ENCODE data around the gene GATAD1.
"Not testable (repeated sequence)": the region's sequence is repeated elsewhere in the genome, so short reads cannot be mapped to it uniquely, and the experiment has no call there.

The GATAD1 gene

DNA sequence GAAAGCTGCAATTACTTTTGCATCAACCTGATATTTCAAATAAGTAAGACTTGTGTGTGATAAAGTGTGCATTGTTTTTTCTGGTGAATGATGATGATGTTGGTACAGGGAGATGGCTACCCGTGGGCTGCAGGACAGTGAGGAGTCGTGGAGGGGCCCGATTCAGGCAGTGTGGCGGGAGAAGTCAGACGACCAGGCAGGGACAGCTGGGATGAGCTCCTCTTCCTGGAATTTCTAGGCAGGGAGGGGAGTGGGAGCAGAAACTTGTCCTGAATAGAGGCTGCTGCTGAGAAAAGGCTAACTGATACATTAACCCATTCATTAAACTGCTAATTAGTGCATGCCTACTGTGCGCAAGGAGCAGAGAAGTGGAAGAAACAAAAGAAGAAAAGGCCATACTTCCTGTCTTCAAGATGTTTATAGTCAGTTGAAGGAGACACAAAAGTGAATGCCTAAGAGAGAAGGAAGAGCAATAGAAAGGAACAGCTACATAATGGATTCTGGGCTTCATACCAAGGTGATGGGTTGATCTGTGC is 9.3 kb upstream of the GATAD1 start:
- no peak for DNase-seq

DNA sequence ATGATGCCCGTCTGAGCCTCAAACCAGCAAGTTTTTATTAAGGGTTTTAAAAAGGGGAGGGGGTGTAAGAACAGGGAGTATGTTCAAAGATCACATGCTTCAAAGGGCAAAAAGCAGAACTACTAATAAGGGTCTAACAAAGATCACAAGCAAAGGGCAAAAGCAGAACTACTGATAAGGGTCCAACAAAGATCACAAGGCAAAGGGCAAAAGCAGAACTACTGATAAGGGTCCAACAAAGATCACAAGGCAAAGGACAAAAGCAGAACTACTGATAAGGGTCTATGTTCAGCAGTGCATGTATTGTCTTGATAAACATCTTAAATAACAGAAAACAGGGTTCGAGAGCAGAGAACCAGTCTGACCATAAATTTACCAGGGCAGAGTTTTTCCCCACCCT is 4.6 kb upstream of the GATAD1 start:
- DNase-seq = not testable (repeated sequence)

DNA sequence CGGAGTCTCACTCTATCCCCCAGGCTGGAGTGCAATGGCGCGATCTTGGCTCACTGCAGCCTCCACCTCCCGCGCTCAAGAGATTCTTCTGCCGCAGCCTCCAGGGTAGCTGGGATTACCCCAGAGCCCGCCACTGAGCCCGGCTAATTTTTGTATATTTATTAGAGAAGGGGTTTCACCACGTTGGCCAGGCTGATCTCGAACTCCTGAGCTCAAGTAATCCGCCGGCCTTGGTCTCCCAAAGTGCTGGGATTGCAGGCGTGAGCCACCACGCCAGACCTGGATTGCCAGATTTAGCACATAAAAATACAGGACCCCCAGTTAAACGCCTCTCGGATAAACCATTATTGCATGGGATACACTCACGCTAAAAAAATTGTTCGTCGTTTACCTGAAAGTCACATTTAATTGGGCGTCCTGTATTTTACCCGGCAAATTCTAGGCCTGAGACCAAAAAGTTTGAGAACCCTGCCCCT is 375 bp upstream of the GATAD1 start:
- no peak for DNase-seq

DNA sequence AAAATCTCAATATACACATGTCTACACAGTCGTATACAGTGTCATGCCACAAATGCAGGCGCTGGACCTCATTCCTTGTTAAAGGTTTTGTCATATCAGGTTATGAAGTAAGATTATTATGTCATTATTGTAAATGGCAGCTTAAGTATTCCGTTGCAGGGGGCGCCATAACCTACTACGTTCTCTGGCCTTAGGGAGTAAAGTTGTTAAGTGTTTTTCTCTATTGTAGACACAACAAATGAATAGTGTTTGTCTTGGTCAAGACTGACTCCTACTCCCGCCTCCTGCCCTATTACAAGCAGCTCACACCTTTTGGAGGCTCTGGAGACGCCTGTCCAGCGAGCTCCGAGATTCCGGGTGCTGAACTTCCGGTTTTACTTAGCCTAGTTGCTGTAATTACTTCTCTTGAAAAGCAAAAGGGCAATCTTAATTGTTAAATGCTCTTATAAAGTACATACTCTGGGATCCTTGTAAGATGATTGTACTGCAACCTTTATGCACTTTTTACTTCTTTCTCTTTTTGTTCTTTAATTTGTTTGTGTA is 994 bp downstream of the GATAD1 start:
- peak; percentile 55 for DNase-seq

DNA sequence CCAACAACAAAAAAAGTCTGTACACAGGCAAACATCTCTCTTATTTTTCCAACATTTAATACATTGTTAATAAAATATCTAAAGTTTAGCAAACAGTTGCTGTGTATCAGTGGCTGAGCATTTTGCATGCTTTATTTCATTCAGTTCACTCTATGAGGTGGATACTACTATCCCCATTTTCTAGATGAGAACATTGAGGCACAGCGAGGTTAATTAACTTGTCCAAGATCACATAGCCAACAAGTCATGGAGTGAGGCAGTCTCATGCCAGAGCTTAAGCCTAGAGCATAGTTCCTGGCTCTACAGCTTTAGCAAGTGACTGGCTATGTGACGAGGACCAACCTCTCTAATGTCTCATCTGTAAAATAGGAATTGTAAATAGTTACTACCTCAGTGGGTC is 4.4 kb downstream of the GATAD1 start:
- no peak for DNase-seq

DNA sequence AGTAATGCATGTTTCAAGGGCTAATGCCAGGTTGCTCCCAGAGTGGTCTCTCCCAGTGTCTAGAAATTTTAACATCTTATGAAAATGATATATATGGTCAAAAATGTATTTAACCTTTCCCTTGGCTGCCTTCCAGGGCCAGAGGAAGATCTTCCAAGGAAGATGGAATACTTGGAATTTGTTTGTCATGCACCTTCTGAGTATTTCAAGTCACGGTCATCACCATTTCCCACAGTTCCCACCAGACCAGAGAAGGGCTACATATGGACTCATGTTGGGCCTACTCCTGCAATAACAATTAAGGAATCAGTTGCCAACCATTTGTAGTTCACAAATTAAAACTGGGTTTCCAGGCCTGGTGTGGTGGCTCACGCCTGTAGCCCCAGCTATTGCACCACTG is 9.0 kb downstream of the GATAD1 start:
- peak; percentile 72 for DNase-seq

DNA sequence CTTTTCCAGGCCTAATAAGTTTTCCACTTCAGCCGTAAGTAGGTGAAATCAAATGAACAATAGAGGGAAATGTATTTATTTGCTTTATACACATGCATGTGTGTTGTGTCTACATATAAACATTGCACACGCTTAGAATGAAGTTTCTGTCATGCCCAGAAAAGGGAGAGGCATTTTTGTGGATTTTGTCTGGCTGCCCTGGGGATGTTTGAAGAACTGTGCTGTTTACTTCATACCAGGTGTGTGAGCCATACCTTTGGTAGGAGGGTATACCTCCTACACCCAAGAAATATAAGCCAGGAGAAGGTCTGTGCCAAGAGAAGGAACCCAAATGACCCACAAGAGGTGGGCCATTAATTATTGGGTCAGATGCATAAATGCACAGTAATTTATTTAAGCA is 12.8 kb downstream of the GATAD1 start:
- no peak for DNase-seq

DNA sequence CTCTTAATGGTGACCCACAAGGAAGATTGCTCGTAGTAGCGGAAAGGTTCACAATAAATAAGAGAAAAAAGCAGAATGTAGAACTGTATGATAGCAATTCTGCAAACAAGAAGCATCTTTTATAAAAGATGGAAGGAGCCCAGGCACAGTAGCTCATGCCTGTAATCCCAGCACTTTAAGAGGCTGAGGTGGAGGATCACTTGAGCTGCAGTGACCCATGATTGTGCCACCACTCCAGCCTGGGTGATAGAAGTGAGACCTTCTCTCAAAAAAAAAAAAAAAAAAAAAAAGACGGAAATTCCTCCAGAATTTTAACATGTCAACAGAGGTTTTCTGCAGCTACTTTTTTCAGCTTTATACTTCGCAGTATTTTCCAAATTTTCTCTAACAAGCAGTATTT is 13.2 kb downstream of the GATAD1 start:
- no peak for DNase-seq

DNA sequence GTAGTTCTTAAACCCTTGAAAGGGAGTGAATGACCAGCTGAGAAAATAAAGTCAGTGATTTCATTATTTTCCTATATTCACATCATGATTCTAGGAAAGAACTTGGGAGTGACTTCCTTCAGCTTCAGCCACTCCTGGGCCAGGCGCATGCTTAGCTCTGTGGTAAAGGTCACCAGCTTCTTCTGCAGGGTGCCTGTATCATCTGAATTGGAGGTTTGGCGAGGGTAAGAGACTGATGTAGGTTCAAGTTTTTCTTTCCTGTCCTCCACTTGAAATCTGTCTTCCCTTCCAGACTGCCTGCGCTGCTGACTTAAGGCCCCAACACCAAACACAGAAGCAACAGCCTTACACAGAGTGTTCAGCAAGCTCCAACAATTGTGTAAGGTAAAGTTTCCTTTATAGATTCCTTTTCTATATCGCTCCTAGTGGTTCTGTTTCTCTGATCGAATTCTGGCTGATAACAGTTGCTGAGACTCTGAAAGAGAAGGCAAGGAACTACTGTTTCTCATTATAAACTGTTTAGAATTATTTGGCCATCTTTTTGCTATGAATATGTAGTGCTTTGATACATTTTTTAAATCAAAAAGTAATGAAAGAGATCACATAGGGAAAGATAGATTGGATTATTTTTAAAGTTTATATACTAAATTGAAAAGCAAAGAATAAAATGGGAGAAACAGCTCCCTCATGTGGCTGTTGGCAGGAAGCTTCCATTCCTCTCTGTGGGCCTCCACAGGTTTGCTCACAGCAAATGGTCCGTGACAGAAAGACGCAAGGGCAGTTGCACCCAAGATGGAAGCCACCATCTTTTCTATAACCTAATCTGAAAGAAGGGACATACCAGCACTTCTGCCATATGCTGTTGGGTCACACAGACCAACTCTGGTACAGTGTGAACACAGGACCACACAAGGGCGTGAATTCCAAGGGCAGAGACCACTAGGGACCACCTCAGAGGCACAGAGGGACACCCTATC is 14.0 kb downstream of the GATAD1 start:
- peak; percentile 44 for DNase-seq

DNA sequence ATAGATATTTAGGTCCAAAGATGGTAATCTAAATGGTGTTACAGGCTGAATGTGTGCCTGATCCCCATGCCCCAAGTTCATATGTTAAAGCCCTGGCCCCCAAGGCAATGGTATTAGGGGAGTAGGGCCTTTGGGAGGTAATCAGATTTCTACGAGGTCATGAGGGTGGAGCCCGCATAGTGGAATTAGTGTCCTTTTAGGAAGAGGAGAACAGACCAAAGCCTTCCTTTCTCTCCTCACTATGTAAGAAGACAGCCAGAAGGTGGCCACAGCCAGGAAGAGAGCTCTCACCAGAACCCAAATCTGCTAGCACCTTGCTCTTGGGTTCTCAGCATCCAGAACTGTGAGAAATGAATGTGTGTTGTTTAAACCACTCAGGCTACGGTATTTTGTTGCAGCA is 15.3 kb downstream of the GATAD1 start:
- no peak for DNase-seq

DNA sequence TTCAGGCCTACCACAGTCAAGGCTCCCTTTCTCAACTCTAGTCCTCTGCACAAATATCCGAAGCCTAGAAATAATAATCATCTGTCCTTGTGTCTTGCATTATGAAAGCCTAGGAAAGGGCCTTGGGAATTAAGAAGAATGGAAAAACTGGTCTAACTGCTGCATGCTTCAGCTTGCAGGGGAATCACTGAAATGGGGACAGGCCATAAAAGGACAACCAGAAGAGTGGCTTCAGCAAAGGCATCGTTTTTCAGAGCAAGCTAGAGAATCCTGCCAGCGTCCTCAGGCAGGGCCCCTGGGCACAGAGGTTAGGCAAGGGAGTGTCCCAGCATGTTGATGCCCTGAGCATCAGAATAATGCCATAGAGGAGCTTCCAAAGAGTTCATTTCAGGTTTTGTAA is 17.2 kb downstream of the GATAD1 start:
- DNase-seq = no peak

DNA sequence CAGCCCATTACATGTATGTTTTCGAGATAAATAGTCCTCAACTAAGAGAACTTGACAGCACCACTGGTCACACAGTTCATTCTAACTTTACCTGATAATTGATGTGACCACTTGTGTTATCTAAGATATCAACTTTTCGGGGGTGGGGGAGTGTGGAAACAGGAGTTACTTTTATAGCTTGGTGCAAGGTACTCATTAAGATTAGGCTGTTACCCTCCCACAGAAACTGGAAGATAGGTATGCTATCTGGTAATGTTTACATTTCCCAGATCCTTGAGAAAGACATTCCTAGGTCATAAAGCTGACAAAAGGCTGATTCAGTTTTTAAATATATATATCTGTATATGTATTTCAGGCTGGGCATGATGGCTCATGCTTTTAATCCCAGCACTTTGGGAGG is 19.4 kb downstream of the GATAD1 start:
- DNase-seq = no peak

DNA sequence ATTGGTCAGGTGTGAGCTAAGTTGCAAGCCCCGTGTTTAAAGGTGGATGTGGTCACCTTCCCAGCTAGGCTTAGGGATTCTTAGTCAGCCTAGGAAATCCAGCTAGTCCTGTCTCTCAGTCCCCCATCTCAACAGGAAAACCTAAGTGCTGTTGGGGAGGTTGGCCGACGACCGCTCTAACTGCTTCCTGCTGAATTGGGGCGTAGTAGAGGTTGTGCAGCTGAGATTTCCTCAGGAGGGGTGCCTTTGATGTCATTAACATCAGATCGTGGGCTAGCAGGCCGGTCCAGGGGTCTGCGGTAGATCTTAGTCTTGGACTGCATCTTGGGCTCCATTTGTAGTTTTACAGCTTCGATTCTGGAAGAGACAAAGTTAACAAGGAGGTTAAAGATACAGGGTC is 21.3 kb downstream of the GATAD1 start:
- DNase-seq = not testable (repeated sequence)

DNA sequence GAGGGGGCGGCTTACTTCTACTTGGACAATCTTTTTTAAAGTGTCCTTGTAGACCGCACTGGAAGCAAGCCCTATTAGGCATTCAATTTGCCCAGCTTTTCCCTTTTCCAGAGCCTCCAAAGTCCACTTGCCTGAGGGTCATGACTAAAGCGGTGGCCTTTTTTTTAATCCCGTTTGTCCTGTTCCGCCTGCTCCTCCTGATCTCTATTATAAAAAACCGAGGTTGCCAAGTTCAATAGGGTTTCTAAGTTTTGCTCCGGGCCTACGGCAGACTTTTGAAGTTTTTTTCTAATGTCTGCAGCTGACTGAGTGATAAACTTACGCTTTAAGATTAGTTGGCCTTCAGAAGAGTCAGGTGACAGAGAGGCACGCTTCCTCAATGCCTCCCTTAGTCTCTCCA is 26.7 kb downstream of the GATAD1 start:
- not testable (repeated sequence) for DNase-seq

DNA sequence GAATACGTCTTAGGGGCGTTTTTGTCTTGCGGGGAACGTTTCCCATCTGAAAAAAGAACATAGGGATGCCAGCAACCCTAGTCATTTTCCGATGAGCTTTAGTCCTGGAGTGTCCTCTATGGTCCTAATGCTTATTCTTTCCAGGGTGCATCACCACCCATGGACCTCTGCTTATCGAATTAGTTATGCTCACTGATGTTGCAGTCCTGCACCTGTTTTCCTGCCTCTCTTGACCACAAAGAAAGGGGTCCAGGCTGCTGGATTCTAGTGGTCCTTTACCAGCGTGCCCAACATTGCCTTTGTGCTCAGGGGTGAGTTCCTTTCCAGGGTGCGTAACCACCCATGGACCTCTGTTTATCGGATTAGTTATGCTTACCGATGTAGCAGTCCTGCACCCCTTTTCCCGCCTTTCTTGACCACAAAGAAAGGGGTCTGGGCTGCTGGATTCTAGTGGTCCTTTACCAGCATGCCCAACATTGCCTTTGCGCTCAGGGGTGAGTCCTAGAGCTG is 28.0 kb downstream of the GATAD1 start:
- DNase-seq = not testable (repeated sequence)

DNA sequence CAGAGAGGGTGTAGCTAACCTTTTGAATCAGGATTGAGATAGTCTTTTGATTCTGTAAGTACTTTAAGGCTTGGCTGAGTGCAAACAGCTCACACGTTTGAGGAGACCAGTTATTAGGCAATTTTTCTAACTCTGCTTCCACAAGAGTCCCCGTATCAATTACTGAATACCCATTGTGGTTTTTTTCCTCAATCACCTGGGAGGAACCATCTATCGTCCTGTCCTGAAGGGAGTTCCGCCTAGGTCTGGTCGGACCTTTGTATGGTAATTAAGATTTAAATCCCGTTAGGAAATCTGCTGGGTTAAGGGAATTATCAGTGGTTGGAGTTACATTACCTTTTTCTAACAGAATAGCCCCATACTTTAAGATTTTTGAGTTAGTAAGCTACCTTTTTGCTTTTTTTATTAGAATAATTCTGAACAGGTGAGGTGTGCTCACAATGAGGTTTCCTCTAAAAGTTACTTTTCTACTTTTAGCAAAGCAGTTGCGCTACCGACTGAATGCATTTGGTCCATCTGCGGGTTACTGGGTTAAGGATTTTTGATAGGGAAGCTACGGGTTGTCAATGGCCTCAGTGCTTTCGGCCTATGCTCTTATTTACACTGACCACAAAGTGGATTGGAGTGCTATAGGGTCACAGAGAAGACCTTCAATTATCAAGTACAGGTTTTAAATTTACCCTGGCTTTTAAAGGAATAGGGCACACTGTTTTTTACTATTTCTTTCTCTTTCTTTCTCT is 28.7 kb downstream of the GATAD1 start:
- not testable (repeated sequence) for DNase-seq

DNA sequence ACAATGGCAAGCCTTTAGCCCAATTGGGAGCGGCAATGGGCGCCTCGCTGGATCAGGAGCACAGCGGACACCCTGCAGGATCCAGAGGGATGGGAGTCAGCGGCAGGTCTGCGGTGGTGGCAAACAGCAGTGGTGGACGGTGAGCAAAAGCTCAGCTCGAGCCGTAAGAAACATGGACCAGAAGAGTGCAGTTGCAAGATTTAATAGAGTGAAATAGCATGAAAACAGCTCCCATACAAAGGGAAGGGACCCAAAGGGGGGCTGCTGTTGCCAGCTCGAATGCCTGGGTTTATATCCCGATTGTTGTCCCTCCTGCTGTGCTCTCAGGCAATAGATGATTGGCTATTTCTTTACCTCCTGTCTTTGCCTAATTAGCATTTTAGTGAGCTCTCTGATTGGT is 30.4 kb downstream of the GATAD1 start, which contains the start of gene ERVW-1:
ERVW-1 (minus strand) TSS at position 266 of the 400 bp plus-strand sequence. CDS start 7,565 bp downstream, outside the sequence.
- not testable (repeated sequence) for DNase-seq

DNA sequence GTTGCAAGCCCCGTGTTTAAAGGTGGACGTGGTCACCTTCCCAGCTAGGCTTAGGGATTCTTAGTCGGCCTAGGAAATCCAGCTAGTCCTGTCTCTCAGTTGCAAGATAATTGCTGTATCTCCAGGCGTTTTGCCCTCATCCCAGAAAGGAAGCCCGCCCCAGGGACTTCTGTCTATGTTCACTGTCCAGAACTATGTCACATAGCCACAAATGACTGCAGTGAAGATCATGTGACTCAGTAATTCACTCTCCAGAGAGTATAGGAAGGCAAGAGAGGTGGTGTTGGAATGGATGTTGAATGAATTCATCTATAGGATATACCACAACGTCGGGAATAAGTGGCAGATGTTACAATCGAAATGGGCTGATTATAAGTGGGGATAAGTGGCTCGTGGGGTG is 30.8 kb downstream of the GATAD1 start:
- no peak for DNase-seq

DNA sequence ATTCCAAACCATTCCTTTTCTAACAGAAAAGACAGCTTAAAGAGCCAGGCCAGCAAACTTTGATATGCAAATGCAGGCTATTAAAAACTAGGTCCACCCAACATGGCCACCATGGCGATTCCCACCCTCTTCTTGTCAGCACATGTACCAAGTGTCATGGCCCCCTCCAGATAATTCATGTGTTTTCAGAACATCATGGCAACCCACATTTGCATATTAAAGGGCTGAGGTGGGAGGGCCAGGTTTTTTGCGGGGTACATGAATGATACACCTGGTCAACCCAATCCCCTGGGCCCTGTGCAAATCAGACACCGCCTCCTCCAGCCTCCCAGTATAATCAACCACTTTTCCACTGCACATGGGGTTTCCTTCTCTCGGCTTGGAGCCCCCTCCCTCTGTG is 31.4 kb downstream of the GATAD1 start:
- no peak for DNase-seq

DNA sequence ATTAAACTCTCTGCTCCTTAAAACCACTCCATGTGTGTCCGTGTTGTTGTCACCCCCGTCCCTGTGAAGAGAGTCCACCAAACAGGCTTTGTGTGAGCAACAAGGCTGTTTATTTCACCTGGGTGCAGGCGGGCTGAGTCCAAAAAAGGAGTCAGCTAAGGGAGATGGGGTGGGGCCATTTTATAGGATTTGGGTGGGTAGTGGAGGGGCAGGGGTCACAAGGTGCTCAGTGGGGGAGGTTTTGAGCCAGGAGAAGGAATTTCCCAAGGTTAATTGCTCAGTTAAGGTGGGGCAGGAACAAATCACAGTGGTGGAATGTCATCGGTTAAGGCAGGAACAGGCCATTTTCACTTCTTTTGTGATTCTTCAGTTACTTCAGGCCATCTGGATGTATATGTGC is 31.9 kb downstream of the GATAD1 start:
- not testable (repeated sequence) for DNase-seq

DNA sequence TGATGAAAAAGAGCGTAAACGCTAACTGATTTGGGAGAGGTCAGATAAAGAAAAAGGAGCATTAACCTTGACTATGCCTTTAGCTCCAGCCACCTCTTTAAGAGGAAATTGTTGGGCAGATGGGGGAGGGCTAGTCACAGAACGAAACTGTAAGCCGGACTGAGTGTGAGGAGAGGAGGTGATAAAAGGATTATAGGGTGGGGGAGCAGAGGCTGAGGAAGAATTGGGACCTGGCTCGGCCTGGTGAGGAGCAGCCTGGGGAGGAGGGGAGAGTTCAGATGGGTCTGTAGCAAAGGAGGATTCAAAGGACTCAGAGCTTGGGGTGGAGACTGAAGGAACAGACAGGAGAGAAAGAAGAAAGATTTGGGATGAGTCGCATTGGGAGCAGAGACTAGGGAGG is 36.3 kb downstream of the GATAD1 start:
- not testable (repeated sequence) for DNase-seq

DNA sequence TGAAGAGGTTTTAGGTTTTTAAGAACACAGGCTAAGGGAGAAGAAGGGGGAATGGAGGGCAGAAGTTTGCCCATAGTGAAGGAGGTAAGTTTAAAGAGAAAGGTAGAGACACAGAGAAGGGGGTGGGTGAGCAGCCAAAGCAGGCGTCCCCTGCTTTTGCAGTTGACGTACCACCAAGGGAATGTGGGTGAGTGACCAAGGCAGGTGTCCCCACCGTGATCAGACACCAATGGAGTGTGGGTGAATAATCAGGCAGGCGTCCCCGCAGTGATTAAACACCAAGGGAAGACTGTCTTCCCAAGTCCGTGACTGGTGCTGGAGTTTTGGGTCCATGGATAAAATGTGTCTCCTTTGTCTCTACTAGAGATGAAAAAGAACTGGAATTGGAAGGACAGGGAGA is 36.9 kb downstream of the GATAD1 start:
- DNase-seq = not testable (repeated sequence)
